ENCODE data around the gene DCUN1D2. TPM values are rescaled to one million over a fixed set of nuclear protein-coding genes. Genes with fewer than 3 reads are reported as not detected.

Gene DCUN1D2
- total and polyA plus RNA-seq, 10 of the 15 experiments (the other 5 are each of a cell fraction or from before 2014, with no cell fraction given): 2.5 to 23.6 (median 9.3) TPM

- H4K20me1 ChIP-seq (ENCODE audit: control insufficient read depth, insufficient read depth): no peaks in the 10 kb centered on the region
- no peak overlapping the region for H3K4me2 ChIP-seq (ENCODE audit: control insufficient read depth, insufficient read depth)
- no peaks in the 10 kb centered on the region for H3K27me3 ChIP-seq (replicated peaks in 1 of 2; ENCODE audit: control insufficient read depth in 2 of 2, insufficient read depth in 2 of 2, low read length in 1 of 2)
- H3K36me3 ChIP-seq (ENCODE audit: control insufficient read depth in 2 of 2, insufficient read depth in 2 of 2, low read length in 1 of 2): peaks cover 0 to 3% of the 10 kb centered on the region in 2 experiments
- intact Hi-C loops (cut with micrococcal nuclease; ENCODE audit: unreplicated experiment): no loop called here
- no peaks in the 10 kb centered on the region for H3K9me3 ChIP-seq (replicated peaks; ENCODE audit: control insufficient read depth, insufficient read depth, low read length)
- ATAC-seq: no peak
- 97% methylated on average over 22 of the region's 22 CpGs for WGBS (ENCODE audit: insufficient coverage, insufficient replicate concordance, low lambda C conversion rate, missing lambda C conversion rate)
- H2AFZ ChIP-seq (ENCODE audit: control insufficient read depth, low read depth, low read length): no peak overlapping the region
- in situ Hi-C loops (cut with MboI): no loop called here
- ChIA-PET RAD21 (ENCODE audit: unreplicated experiment) (no interaction called here), SMC1A (ENCODE audit: uncharacterized antibody, unreplicated experiment) (no interaction called here), POLR2A (no interaction called here), CTCF (no interaction called here)
- FAIRE-seq: no peak
- H3K27ac ChIP-seq (ENCODE audit: control insufficient read depth, insufficient read depth): no peak overlapping the region
- no peak overlapping the region for H3K4me3 ChIP-seq
- H3K79me2 ChIP-seq (ENCODE audit: control insufficient read depth, insufficient read depth, low read length): no peaks in the 10 kb centered on the region
- no TSS peak for BruUV-seq (replicated peaks)
- no peaks in the 10 kb centered on the region for H3K4me1 ChIP-seq (ENCODE audit: control insufficient read depth, insufficient read depth, low read length)
- H3K9ac ChIP-seq (ENCODE audit: control insufficient read depth, insufficient read depth, low read length): no peak overlapping the region
- no peak for DNase-seq (ENCODE audit: low read depth, low spot score)
- TF ChIP-seq SP1 (IDR thresholded peaks at IDR 0.05; ENCODE audit: low read depth, low read length) (no peak), WRNIP1 (IDR thresholded peaks at IDR 0.05; ENCODE audit: borderline replicate concordance, low read depth, low read length) (no peak), CBX5 (IDR thresholded peaks at IDR 0.05; ENCODE audit: low read depth) (no peak), CTCF (IDR thresholded peaks at IDR 0.05 in 2 of 3, conservative IDR thresholded peaks at IDR 0.05 in 1 of 3; ENCODE audit: control insufficient read depth in 2 of 3, extremely low read depth in 1 of 3, insufficient read depth in 1 of 3, low read depth in 3 of 3, low read length in 3 of 3) (no peak), RFX5 (IDR thresholded peaks at IDR 0.05; ENCODE audit: low read depth, low read length) (no peak), HCFC1 (IDR thresholded peaks at IDR 0.05; ENCODE audit: low read length) (no peak), RAD51 (IDR thresholded peaks at IDR 0.05) (no peak), KAT2A (conservative IDR thresholded peaks at IDR 0.05; ENCODE audit: control insufficient read depth, low read depth, low read length) (no peak), RBBP5 (conservative IDR thresholded peaks at IDR 0.05) (no peak), KLF5 (IDR thresholded peaks at IDR 0.05; ENCODE audit: partially characterized antibody) (no peak), NR2C2 (IDR thresholded peaks at IDR 0.05; ENCODE audit: borderline replicate concordance, control insufficient read depth, insufficient read length, low read depth) (no peak), JUND (IDR thresholded peaks at IDR 0.05; ENCODE audit: low read depth, low read length) (no peak), RUNX3 (IDR thresholded peaks at IDR 0.05; ENCODE audit: low read length) (no peak), RB1 (IDR thresholded peaks at IDR 0.05; ENCODE audit: borderline replicate concordance) (no peak)
- TF ChIP-seq, protein P1, sequence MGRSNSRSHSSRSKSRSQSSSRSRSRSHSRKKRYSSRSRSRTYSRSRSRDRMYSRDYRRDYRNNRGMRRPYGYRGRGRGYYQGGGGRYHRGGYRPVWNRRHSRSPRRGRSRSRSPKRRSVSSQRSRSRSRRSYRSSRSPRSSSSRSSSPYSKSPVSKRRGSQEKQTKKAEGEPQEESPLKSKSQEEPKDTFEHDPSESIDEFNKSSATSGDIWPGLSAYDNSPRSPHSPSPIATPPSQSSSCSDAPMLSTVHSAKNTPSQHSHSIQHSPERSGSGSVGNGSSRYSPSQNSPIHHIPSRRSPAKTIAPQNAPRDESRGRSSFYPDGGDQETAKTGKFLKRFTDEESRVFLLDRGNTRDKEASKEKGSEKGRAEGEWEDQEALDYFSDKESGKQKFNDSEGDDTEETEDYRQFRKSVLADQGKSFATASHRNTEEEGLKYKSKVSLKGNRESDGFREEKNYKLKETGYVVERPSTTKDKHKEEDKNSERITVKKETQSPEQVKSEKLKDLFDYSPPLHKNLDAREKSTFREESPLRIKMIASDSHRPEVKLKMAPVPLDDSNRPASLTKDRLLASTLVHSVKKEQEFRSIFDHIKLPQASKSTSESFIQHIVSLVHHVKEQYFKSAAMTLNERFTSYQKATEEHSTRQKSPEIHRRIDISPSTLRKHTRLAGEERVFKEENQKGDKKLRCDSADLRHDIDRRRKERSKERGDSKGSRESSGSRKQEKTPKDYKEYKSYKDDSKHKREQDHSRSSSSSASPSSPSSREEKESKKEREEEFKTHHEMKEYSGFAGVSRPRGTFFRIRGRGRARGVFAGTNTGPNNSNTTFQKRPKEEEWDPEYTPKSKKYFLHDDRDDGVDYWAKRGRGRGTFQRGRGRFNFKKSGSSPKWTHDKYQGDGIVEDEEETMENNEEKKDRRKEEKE (IDR thresholded peaks at IDR 0.05): no peak
Measured at GRCh38 chr13:113468472-113469201, 21.9 kb downstream of the DCUN1D2 start.
